PC-3 (cell line): ENCODE data around the gene MAP1LC3B. TPM values are rescaled to one million over a fixed set of nuclear protein-coding genes. Genes with fewer than 3 reads are reported as not detected.
A peak's percentile ranks its signal among the peaks of the same experiment; 100 is the strongest.
"Not testable (repeated sequence)": the region's sequence is repeated elsewhere in the genome, so short reads cannot be mapped to it uniquely, and the experiment has no call there.

Source experiments
- ATAC-seq: fragments of 200-7000 bp; cut with Tn5 transposase; 2 replicates; pipeline ENCODE4 v1.9.1; 2020; ENCODE audit warnings: mild to moderate bottlenecking, moderate library complexity
- BruUV-seq: library from RNA; stranded (reverse); fragments of 400-500 nt; replicated peaks from 2 replicates; lab custom pipeline; 2021; lab: Mats Ljungman, UMichigan
- CTCF ChIA-PET: fragments of 300-600 bp; sonication (Branson Sonifier 250); formaldehyde crosslinking; loops from one replicate; lab custom pipeline; 2022; ENCODE audit warnings: antibody characterized with exemption; lab: Charles Lee
- POLR2A ChIA-PET: fragments of 300-600 bp; sonication (Branson Sonifier 250); formaldehyde crosslinking; loops from one replicate; lab custom pipeline; 2022; ENCODE audit warnings: antibody characterized with exemption; ENCODE audit not compliant: unreplicated experiment; lab: Charles Lee
- DNase-seq: peaks from one replicate; pipeline ENCODE4 v3.0.0-alpha.2; 2015
- H2AFZ ChIP-seq: fragments of 300-600 bp; sonication (generic); 2 replicates; pipeline ENCODE4 v1.6.0; 2016; ENCODE audit warnings: antibody characterized with exemption, low read length
- H3F3A ChIP-seq: fragments of 300-600 bp; sonication (generic); one replicate; pipeline ENCODE4 v1.6.0; 2017; ENCODE audit warnings: antibody characterized with exemption, low read length, control low read depth, mild to moderate bottlenecking; ENCODE audit not compliant: unreplicated experiment
- H3K27ac ChIP-seq: fragments of 300-600 bp; sonication (generic); 2 replicates; pipeline ENCODE4 v1.5.1; 2016; ENCODE audit warnings: mild to moderate bottlenecking, low read length
- H3K27me3 ChIP-seq: fragments of 300-600 bp; sonication (generic); 2 replicates; pipeline ENCODE4 v1.6.1; 2016; ENCODE audit warnings: low read length, mixed read lengths
- H3K36me3 ChIP-seq: fragments of 300-600 bp; sonication (generic); 2 replicates; pipeline ENCODE4 v1.6.1; 2016; ENCODE audit warnings: low read depth, mixed run types, low read length, mixed read lengths
- H3K4me1 ChIP-seq: fragments of 300-600 bp; sonication (generic); 2 replicates; pipeline ENCODE4 v1.5.1; 2016; ENCODE audit warnings: low read length; ENCODE audit not compliant: insufficient read depth
- H3K4me2 ChIP-seq: fragments of 300-600 bp; sonication (generic); 2 replicates; pipeline ENCODE4 v1.6.0; 2016; ENCODE audit warnings: low read length
- H3K4me3 ChIP-seq: fragments of 300-600 bp; sonication (generic); 2 replicates; pipeline ENCODE4 v1.5.1; 2016; ENCODE audit warnings: mild to moderate bottlenecking, low read length, mixed read lengths
- H3K79me2 ChIP-seq: fragments of 300-600 bp; sonication (generic); 2 replicates; pipeline ENCODE4 v1.6.1; 2017; ENCODE audit warnings: low read length, mixed read lengths
- H3K9ac ChIP-seq: fragments of 300-600 bp; sonication (generic); 2 replicates; pipeline ENCODE4 v1.6.0; 2016; ENCODE audit warnings: mild to moderate bottlenecking, low read length
- H3K9me2 ChIP-seq: fragments of 300-600 bp; sonication (generic); replicated peaks from 2 replicates; pipeline ENCODE4 v1.6.1; 2016; ENCODE audit warnings: mixed run types, low read length, mixed read lengths
- H3K9me3 ChIP-seq: fragments of 300-600 bp; sonication (generic); 2 replicates; pipeline ENCODE4 v1.6.1; 2016; ENCODE audit warnings: low read length, mixed read lengths
- H4K20me1 ChIP-seq: fragments of 300-600 bp; sonication (generic); 2 replicates; pipeline ENCODE4 v1.6.1; 2016; ENCODE audit warnings: low read length, mixed read lengths
- CTCF ChIP-seq: fragments of 300-600 bp; sonication (generic); conservative IDR thresholded peaks from 2 replicates; pipeline ENCODE4 v1.5.1; 2017; ENCODE audit warnings: antibody characterized with exemption, low read depth, mild to moderate bottlenecking, low read length
- EZH2 ChIP-seq: fragments of 300-600 bp; sonication (generic); IDR thresholded peaks from one replicate; pipeline ENCODE4 v1.6.1; 2017; ENCODE audit warnings: antibody characterized with exemption, mild to moderate bottlenecking, low read length; ENCODE audit not compliant: unreplicated experiment
- EZH2phosphoT487 ChIP-seq: fragments of 300-600 bp; sonication (generic); IDR thresholded peaks from 2 replicates; pipeline ENCODE4 v1.6.1; 2018; ENCODE audit warnings: mild to moderate bottlenecking, antibody characterized with exemption, low read length, borderline replicate concordance
- intact Hi-C: fragments of 100-400 bp; cut with micrococcal nuclease; formaldehyde crosslinking; loops from 2 replicates; pipeline ENCODE4 v1.9.0; 2023
- total RNA-seq: library from RNA; depleted of rRNA; stranded (reverse); fragments of >200 nt; gene quantifications from 2 replicates; pipeline ENCODE4 v1.2.3, GENCODE V29; 2014

The MAP1LC3B gene
- total RNA-seq, 1 experiment from 2014 or later, result 11.9 TPM

GRCh38 chr16:87387942-87388817, 4.0 kb upstream of the MAP1LC3B start:
- POLR2A ChIA-PET, result no interaction called here
- CTCF ChIA-PET, result no interaction called here
- peaks cover 2% of the 10 kb centered on the region; the same call in 1 of the 2 replicates for H4K20me1 ChIP-seq
- DNase-seq (peak; percentile 96), ATAC-seq (peak; percentile 74)
- peak overlapping the region; percentile 51; the same call in 1 of the 2 replicates for H3K4me3 ChIP-seq
- H3K4me1 ChIP-seq, result peaks cover 20% of the 10 kb centered on the region
- no peaks in the 10 kb centered on the region for H3K27me3 ChIP-seq
- TF ChIP-seq EZH2 (no peak), EZH2phosphoT487 (no peak), CTCF (no peak)
- peaks cover 5% of the 10 kb centered on the region for H3K79me2 ChIP-seq
- no peaks in the 10 kb centered on the region for H3F3A ChIP-seq
- H2AFZ ChIP-seq, result peak overlapping the region; percentile 75
- H3K4me2 ChIP-seq, result peak overlapping the region; percentile 86
- TSS peak; percentile 62 for BruUV-seq
- H3K36me3 ChIP-seq, result no peaks in the 10 kb centered on the region
- no peak overlapping the region for H3K9ac ChIP-seq
- no peaks in the 10 kb centered on the region for H3K9me3 ChIP-seq
- peak overlapping the region; percentile 51 for H3K27ac ChIP-seq
- no peaks in the 10 kb centered on the region for H3K9me2 ChIP-seq
- intact Hi-C loops, result no loop called here

- no peaks in the 10 kb centered on the region for H3K9me2 ChIP-seq
- TF ChIP-seq EZH2 (no peak), CTCF (no peak), EZH2phosphoT487 (no peak)
- H3F3A ChIP-seq, result no peaks in the 10 kb centered on the region
- DNase-seq (no peak), ATAC-seq (no peak)
- intact Hi-C loops, result no loop called here
- BruUV-seq, result no TSS peak
- H3K4me2 ChIP-seq, result peak overlapping the region; percentile 68
- peaks cover 24% of the 10 kb centered on the region for H3K4me1 ChIP-seq
- peaks cover 8% of the 10 kb centered on the region; the same call in 1 of the 2 replicates for H4K20me1 ChIP-seq
- POLR2A ChIA-PET, result no interaction called here
- no peak overlapping the region for H3K9ac ChIP-seq
- no peak overlapping the region for H2AFZ ChIP-seq
- no peaks in the 10 kb centered on the region for H3K9me3 ChIP-seq
- peaks cover 11% of the 10 kb centered on the region for H3K79me2 ChIP-seq
- CTCF ChIA-PET, result no interaction called here
- H3K36me3 ChIP-seq, result no peaks in the 10 kb centered on the region
- H3K27me3 ChIP-seq, result no peaks in the 10 kb centered on the region
- H3K4me3 ChIP-seq, result peak overlapping the region; percentile 34; the same call in 1 of the 2 replicates
- peak overlapping the region; percentile 46 for H3K27ac ChIP-seq
These were observed 3.4 kb upstream of the MAP1LC3B start for GRCh38 chr16:87388818-87389134.

GRCh38 chr16:87389245-87389644, 2.9 kb upstream of the MAP1LC3B start:
- Histone ChIP-seq H3K4me3 (no peak overlapping the region), H3K9me2 (no peaks in the 10 kb centered on the region), H4K20me1 (peaks cover 12% of the 10 kb centered on the region; the same call in 1 of the 2 replicates), H3K9ac (no peak overlapping the region), H3K27ac (no peak overlapping the region), H3F3A (no peaks in the 10 kb centered on the region), H3K79me2 (peaks cover 16% of the 10 kb centered on the region), H3K4me2 (no peak overlapping the region), H3K4me1 (peaks cover 28% of the 10 kb centered on the region), H3K27me3 (no peaks in the 10 kb centered on the region), H2AFZ (no peak overlapping the region), H3K9me3 (no peaks in the 10 kb centered on the region), H3K36me3 (no peaks in the 10 kb centered on the region)
- no peak for ATAC-seq
- DNase-seq, result no peak
- intact Hi-C loops, result no loop called here
- TF ChIP-seq CTCF (no peak), EZH2phosphoT487 (no peak), EZH2 (no peak)
- POLR2A ChIA-PET, result no interaction called here
- CTCF ChIA-PET, result no interaction called here
- no TSS peak for BruUV-seq

GRCh38 chr16:87389914-87390313, 2.2 kb upstream of the MAP1LC3B start:
- Histone ChIP-seq H3K79me2 (peaks cover 23% of the 10 kb centered on the region), H4K20me1 (peaks cover 16% of the 10 kb centered on the region; the same call in 1 of the 2 replicates), H3K4me1 (peaks cover 29% of the 10 kb centered on the region)
- H3F3A ChIP-seq, BruUV-seq, H3K9me2 ChIP-seq, H2AFZ ChIP-seq, H3K36me3 ChIP-seq, H3K27ac ChIP-seq, ATAC-seq, CTCF ChIA-PET, H3K9ac ChIP-seq, POLR2A ChIA-PET, H3K4me3 ChIP-seq, H3K9me3 ChIP-seq, H3K27me3 ChIP-seq, H3K4me2 ChIP-seq, DNase-seq: not testable (repeated sequence)
- intact Hi-C loops, result loop anchor here (5.0 kb wide), 1 partner anchor 73 kb away; the partner anchor contains the start of gene C16orf95
